Left ventricle myocardium inferior (tissue), 1 donor: ENCODE data around the gene RYR2. TPM values are rescaled to one million over a fixed set of nuclear protein-coding genes. Genes with fewer than 3 reads are reported as not detected.

Experiments
- DNase-seq: peaks from one replicate; pipeline ENCODE4 v3.0.0-alpha.2; 2020
- H3K27ac ChIP-seq: fragments of 200-600 bp; replicated peaks from 2 replicates; pipeline ENCODE4 v1.8.0; 2021
- H3K27me3 ChIP-seq: fragments of 200-600 bp; 2 replicates; pipeline ENCODE4 v1.8.0; 2021; ENCODE audit warnings: low read depth
- H3K36me3 ChIP-seq: fragments of 200-600 bp; 2 replicates; pipeline ENCODE4 v1.8.0; 2021
- H3K4me1 ChIP-seq: fragments of 200-600 bp; 2 replicates; pipeline ENCODE4 v1.8.0; 2021
- H3K4me3 ChIP-seq: fragments of 200-600 bp; 2 replicates; pipeline ENCODE4 v1.8.0; 2021; ENCODE audit warnings: mild to moderate bottlenecking, moderate library complexity
- H3K9me3 ChIP-seq: fragments of 200-600 bp; replicated peaks from 2 replicates; pipeline ENCODE4 v1.8.0; 2021
- CTCF ChIP-seq: fragments of 200-600 bp; IDR thresholded peaks from 2 replicates; pipeline ENCODE4 v1.8.0; 2021; ENCODE audit warnings: antibody characterized with exemption, mild to moderate bottlenecking, borderline replicate concordance
- intact Hi-C: fragments of 100-400 bp; cut with micrococcal nuclease; formaldehyde crosslinking; loops from one replicate; pipeline ENCODE4 v1.11.0; 2022
- total RNA-seq: library from RNA; stranded (reverse); fragmentation: NEBNext Ultra II Directional; extraction: Animal tissue kit (Norgen Biotek cat#: 25700); gene quantifications from one replicate; pipeline ENCODE4 v1.2.1, GENCODE V29; 2021
- donor health status: DM: no; HTN: yes; CAD: no; lungs with severe emphysema.

RYR2 gene
- total RNA-seq, 1 donor from 2014 or later, result 783 TPM

DNA sequence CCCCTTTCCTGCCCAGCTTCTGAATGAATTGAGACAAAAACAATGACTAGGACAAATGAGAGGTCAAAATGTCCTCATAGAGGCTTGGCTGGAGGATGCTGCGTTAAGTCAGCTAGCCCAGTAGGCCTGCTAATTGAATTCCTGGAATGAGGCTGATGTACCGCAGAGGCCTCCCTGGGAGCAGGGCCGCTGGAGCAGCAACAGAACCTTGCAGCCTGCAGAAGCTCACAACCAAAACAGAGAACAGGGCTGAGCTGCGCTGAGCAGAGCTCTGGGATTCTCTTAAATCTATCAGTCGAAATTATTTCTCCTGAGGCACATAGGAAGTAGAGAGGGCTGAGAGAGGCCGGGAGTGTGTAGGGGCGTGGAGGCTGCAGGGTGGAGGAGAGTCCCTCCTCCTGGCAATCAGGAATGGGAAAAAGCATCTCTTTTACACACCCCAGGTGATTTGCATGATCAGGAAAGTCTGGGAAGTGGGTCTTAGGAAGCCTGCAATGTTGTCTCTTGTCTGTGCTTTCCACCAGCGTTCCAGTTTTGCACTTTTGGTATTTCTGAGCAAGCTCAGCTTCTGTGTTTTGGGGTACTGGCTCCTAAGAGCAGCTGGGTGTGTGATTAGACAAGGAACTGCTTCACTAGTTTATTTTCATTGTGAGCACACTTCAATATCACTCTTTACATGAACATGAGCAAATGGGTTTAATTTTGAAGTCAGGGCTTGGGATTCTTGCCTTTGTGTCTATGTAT lies 66.5 kb downstream of the RYR2 start:
- TF ChIP-seq CTCF, result no peak
- Histone ChIP-seq H3K27me3 (no peaks in the 10 kb centered on the region), H3K4me3 (peak overlapping the region; percentile 12), H3K9me3 (no peaks in the 10 kb centered on the region), H3K36me3 (peaks cover 11% of the 10 kb centered on the region), H3K27ac (peak overlapping the region; percentile 55), H3K4me1 (peaks cover 72% of the 10 kb centered on the region)
- no peak for DNase-seq
- intact Hi-C loops, result no loop called here

DNA sequence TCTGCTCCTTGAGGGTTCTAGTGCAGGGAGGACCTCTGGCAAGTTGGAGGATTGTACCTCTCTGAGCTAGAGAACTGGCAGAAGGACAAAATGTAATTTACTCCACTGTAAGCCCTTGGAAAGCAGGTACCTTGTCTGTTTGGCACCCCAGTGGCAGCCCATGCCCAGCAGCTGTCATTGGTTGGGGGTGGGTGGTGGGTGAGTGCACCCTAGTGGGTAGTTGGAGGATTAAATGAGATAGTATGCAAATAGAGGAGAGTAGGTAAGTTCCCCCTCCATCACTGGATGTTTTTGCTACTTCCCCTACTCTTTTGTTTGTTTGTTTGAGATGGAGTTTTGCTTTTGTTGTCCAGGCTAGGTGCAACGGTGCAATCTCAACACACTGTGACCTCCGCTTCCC lies 69.8 kb downstream of the RYR2 start:
- Histone ChIP-seq H3K9me3 (no peaks in the 10 kb centered on the region), H3K27ac (peak overlapping the region; percentile 65)

DNA sequence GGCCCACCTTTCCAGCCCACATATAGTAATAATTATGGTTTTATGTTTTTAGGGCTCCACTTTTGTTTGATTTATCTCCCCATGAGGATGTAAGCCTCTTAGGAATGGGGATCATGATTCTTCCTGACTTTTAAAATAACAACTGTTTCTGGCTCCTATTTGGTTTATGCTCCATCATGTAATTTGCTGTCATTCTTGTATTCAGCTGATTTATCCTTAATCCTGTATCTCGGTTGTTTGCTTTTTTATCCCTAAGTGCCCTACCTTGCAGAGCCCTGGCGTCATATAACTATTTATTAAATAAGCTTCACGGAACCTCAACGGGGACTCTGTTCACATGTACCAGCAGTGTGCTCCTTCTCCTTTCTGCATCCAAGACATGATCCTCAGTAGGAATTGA lies 70.7 kb downstream of the RYR2 start:
- Histone ChIP-seq H3K36me3 (peaks cover 4% of the 10 kb centered on the region), H3K9me3 (no peaks in the 10 kb centered on the region), H3K27me3 (no peaks in the 10 kb centered on the region), H3K4me1 (peaks cover 73% of the 10 kb centered on the region), H3K27ac (peak overlapping the region; percentile 54), H3K4me3 (no peak overlapping the region)
- DNase-seq, result no peak
- intact Hi-C loops, result no loop called here
- no peak for TF ChIP-seq CTCF

More for the DNA sequence above, 69.8 kb downstream of the RYR2 start:
- no peak for DNase-seq
- H3K4me3 ChIP-seq, result no peak overlapping the region
- intact Hi-C loops, result no loop called here
- TF ChIP-seq CTCF, result no peak
- no peaks in the 10 kb centered on the region for H3K27me3 ChIP-seq
- H3K4me1 ChIP-seq, result peaks cover 70% of the 10 kb centered on the region
- H3K36me3 ChIP-seq, result peaks cover 4% of the 10 kb centered on the region

DNA sequence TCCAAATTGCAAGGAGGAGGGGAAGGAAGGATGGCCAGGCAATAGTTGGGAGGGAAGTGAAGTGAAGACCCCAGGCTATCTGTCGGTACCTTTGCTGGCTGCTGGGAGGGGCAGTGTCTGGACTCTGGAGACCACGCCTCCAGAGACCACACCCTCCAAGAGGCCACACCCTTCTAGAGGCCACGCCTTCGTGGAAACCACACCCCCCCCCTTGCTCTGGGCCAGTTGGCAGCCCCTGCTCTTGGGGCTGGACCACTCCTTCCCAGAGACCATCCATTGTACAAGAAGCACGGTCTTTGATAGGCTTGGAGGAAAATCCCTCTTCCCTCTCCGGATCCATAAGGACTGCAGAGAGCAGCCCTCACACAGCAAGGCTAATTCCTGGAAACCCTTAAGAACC lies 73.1 kb downstream of the RYR2 start:
- peaks cover 73% of the 10 kb centered on the region for H3K4me1 ChIP-seq
- H3K27me3 ChIP-seq, result no peaks in the 10 kb centered on the region
- no peak overlapping the region for H3K4me3 ChIP-seq
- H3K36me3 ChIP-seq, result peaks cover 8% of the 10 kb centered on the region
- H3K9me3 ChIP-seq, result no peaks in the 10 kb centered on the region
- no peak for DNase-seq
- TF ChIP-seq CTCF, result no peak
- intact Hi-C loops, result no loop called here
- H3K27ac ChIP-seq, result peak overlapping the region; percentile 54

- H3K4me1 ChIP-seq, result peaks cover 96% of the 10 kb centered on the region
These were observed 77.1 kb downstream of the RYR2 start for GRCh38 chr1:237119091-237119490.

More at GRCh38 chr1:237119091-237119490, 77.1 kb downstream of the RYR2 start:
- Histone ChIP-seq H3K4me3 (peak overlapping the region; percentile 11), H3K36me3 (peaks cover 8% of the 10 kb centered on the region), H3K27ac (peak overlapping the region; percentile 31), H3K9me3 (no peaks in the 10 kb centered on the region), H3K27me3 (no peaks in the 10 kb centered on the region)
- DNase-seq, result no peak
- intact Hi-C loops, result no loop called here
- TF ChIP-seq CTCF, result no peak
